Transverse colon (tissue), 3 donors: ENCODE results near the gene HSD17B8.

Experiments
- CTCF ChIP-seq, 5 experiments: fragments of 200-600 bp in 3 of 5; fragments of 450-650 bp in 2 of 5; sonication (generic) in 3 of 5; IDR thresholded peaks; 1 replicate in 2 of 5; 2 replicates in 3 of 5; pipeline ENCODE4 v1.5.1; 2016 to 2017; ENCODE audit warnings: antibody characterized with exemption in 5 of 5, inconsistent platforms in 3 of 5, mild to moderate bottlenecking in 2 of 5, moderate library complexity in 1 of 5
- EP300 ChIP-seq: sonication (generic); formaldehyde crosslinking; IDR thresholded peaks from one replicate; pipeline ENCODE4 v1.6.1; 2017; ENCODE audit warnings: antibody characterized with exemption, low read depth

GRCh38 chr6:33172688-33173534 lies 31.5 kb upstream of the HSD17B8 start:
- TF ChIP-seq CTCF (IDR thresholded peaks at IDR 0.05) (peak; percentile 43 to 69 (median 62)), EP300 (no peak)
